Measurements from ENCODE around the gene SORCS3. TPM values are rescaled to one million over a fixed set of nuclear protein-coding genes. Genes with fewer than 3 reads are reported as not detected.

The SORCS3 gene
- total RNA-seq, 1 donor from 2014 or later = 2.0 TPM

GRCh38 chr10:104835422-104835821, 194.3 kb downstream of the SORCS3 start:
- no peaks in the 10 kb centered on the region for H3K36me3 Mint-ChIP-seq (ENCODE audit: unreplicated experiment)
- TF ChIP-seq CTCF (IDR thresholded peaks at IDR 0.05; ENCODE audit: partially characterized antibody, unreplicated experiment) = no peak
- no peak overlapping the region for H3K27ac Mint-ChIP-seq (ENCODE audit: unreplicated experiment)
- no peaks in the 10 kb centered on the region for H3K9me3 Mint-ChIP-seq (ENCODE audit: unreplicated experiment)
- DNase-seq = no peak
- no peaks in the 10 kb centered on the region for H3K4me1 Mint-ChIP-seq (ENCODE audit: low read depth, unreplicated experiment)
- H3K27me3 Mint-ChIP-seq (ENCODE audit: unreplicated experiment) = no peaks in the 10 kb centered on the region
- no peak overlapping the region for H3K4me3 Mint-ChIP-seq (ENCODE audit: unreplicated experiment)

- no peak overlapping the region for H3K27ac Mint-ChIP-seq (ENCODE audit: unreplicated experiment)
- H3K4me3 Mint-ChIP-seq (ENCODE audit: unreplicated experiment) = no peak overlapping the region
- no peak for TF ChIP-seq CTCF (IDR thresholded peaks at IDR 0.05; ENCODE audit: partially characterized antibody, unreplicated experiment)
- no peak for DNase-seq
- H3K4me1 Mint-ChIP-seq (ENCODE audit: low read depth, unreplicated experiment) = no peaks in the 10 kb centered on the region
- H3K9me3 Mint-ChIP-seq (ENCODE audit: unreplicated experiment) = peaks cover 2% of the 10 kb centered on the region
- H3K27me3 Mint-ChIP-seq (ENCODE audit: unreplicated experiment) = no peaks in the 10 kb centered on the region
- no peaks in the 10 kb centered on the region for H3K36me3 Mint-ChIP-seq (ENCODE audit: unreplicated experiment)
Measured at GRCh38 chr10:104842704-104843103, 201.6 kb downstream of the SORCS3 start.

DNA sequence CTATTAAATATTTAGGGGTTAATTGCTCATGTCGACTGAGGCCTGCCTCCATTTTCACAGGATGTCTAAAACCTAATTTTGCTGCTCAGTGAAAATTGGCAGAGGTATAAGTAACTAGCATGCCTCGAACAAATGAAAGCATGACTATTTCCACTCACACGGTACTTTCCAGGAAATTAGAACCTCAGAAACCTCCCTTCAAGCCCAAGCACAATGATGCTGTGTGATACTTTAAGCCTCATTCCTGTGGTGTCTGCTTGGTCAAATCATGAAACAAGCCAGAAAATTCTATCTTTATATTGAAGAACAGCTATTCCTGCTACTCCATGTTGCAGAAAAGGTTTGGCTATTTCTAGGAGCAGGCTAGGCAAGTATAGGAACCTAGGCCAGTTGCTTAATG, 203.0 kb downstream of the SORCS3 start:
- no peak for DNase-seq
- Mint-ChIP-seq H3K27me3 (ENCODE audit: unreplicated experiment) (no peaks in the 10 kb centered on the region), H3K9me3 (ENCODE audit: unreplicated experiment) (peaks cover 2% of the 10 kb centered on the region), H3K27ac (ENCODE audit: unreplicated experiment) (no peak overlapping the region), H3K36me3 (ENCODE audit: unreplicated experiment) (no peaks in the 10 kb centered on the region), H3K4me1 (ENCODE audit: low read depth, unreplicated experiment) (peaks cover 6% of the 10 kb centered on the region), H3K4me3 (ENCODE audit: unreplicated experiment) (no peak overlapping the region)
- no peak for TF ChIP-seq CTCF (IDR thresholded peaks at IDR 0.05; ENCODE audit: partially characterized antibody, unreplicated experiment)

DNA sequence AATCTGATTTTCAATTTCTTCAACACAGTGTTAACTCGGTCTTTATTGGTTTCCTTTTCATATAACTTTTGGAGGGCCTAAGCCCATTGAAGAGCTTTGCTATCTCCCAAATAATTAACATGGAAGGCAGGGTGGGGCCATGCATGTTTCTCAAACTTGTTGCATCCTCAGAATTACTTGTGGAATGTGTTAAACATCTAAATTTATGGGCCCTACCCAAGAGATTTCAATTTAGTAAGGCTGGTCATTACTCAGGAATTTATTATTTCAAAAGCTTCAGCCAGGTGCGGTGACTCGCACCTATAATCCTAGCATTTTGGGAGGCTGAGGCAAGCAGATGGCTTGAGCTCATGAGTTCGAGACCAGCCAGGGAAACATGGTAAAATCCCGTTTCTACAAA, 208.9 kb downstream of the SORCS3 start:
- Mint-ChIP-seq H3K4me3 (ENCODE audit: unreplicated experiment) (no peak overlapping the region), H3K4me1 (ENCODE audit: low read depth, unreplicated experiment) (peaks cover 6% of the 10 kb centered on the region), H3K9me3 (ENCODE audit: unreplicated experiment) (no peaks in the 10 kb centered on the region)

More for the DNA sequence above, 208.9 kb downstream of the SORCS3 start:
- Mint-ChIP-seq H3K36me3 (ENCODE audit: unreplicated experiment) (no peaks in the 10 kb centered on the region), H3K27ac (ENCODE audit: unreplicated experiment) (no peak overlapping the region), H3K27me3 (ENCODE audit: unreplicated experiment) (no peaks in the 10 kb centered on the region)
- no peak for DNase-seq
- no peak for TF ChIP-seq CTCF (IDR thresholded peaks at IDR 0.05; ENCODE audit: partially characterized antibody, unreplicated experiment)
